CD4-positive, alpha-beta T cell treated with Interleukin-4 for 4 hours (primary cell): ENCODE measurements around the gene ARRDC3.
"Not testable (repeated sequence)": the region's sequence is repeated elsewhere in the genome, so short reads cannot be mapped to it uniquely, and the experiment has no call there.

Experiments used
- DNase-seq: peaks from one replicate; pipeline ENCODE4 v3.0.0-alpha.2; 2020

The ARRDC3 gene

GRCh38 chr5:91357012-91357634 is 26.0 kb downstream of the ARRDC3 start:
- DNase-seq, result no peak

GRCh38 chr5:91354867-91355266 is 28.2 kb downstream of the ARRDC3 start:
- DNase-seq, result not testable (repeated sequence)

GRCh38 chr5:91352831-91353695 is 30.1 kb downstream of the ARRDC3 start:
- no peak for DNase-seq

GRCh38 chr5:91345461-91345860 is 37.7 kb downstream of the ARRDC3 start:
- DNase-seq, result no peak

GRCh38 chr5:91344661-91345200 is 38.4 kb downstream of the ARRDC3 start:
- DNase-seq, result not testable (repeated sequence)

GRCh38 chr5:91343916-91344315 is 39.2 kb downstream of the ARRDC3 start:
- DNase-seq, result no peak

GRCh38 chr5:91342931-91343330 is 40.2 kb downstream of the ARRDC3 start:
- DNase-seq, result not testable (repeated sequence)

GRCh38 chr5:91341154-91341553 is 42.0 kb downstream of the ARRDC3 start:
- no peak for DNase-seq

GRCh38 chr5:91340532-91340931 is 42.6 kb downstream of the ARRDC3 start:
- DNase-seq, result no peak

- DNase-seq, result no peak
Observed at GRCh38 chr5:91339063-91339705, 43.9 kb downstream of the ARRDC3 start.

GRCh38 chr5:91332267-91333045 is 50.7 kb downstream of the ARRDC3 start:
- DNase-seq, result peak; percentile 39

GRCh38 chr5:91331705-91332104 is 51.4 kb downstream of the ARRDC3 start:
- no peak for DNase-seq

- no peak for DNase-seq
Observed at GRCh38 chr5:91329283-91329682, 53.8 kb downstream of the ARRDC3 start.

- DNase-seq, result no peak
Observed at GRCh38 chr5:91328743-91329142, 54.4 kb downstream of the ARRDC3 start.

GRCh38 chr5:91322981-91323380 is 60.1 kb downstream of the ARRDC3 start:
- DNase-seq, result not testable (repeated sequence)

GRCh38 chr5:91319667-91320066 is 63.5 kb downstream of the ARRDC3 start:
- no peak for DNase-seq

- peak; percentile 11 for DNase-seq
Observed at GRCh38 chr5:91318724-91319123, 64.4 kb downstream of the ARRDC3 start.
